ENCODE data around the gene SHD.
"Not testable (repeated sequence)": the region's sequence is repeated elsewhere in the genome, so short reads cannot be mapped to it uniquely, and the experiment has no call there.

The SHD gene

DNA sequence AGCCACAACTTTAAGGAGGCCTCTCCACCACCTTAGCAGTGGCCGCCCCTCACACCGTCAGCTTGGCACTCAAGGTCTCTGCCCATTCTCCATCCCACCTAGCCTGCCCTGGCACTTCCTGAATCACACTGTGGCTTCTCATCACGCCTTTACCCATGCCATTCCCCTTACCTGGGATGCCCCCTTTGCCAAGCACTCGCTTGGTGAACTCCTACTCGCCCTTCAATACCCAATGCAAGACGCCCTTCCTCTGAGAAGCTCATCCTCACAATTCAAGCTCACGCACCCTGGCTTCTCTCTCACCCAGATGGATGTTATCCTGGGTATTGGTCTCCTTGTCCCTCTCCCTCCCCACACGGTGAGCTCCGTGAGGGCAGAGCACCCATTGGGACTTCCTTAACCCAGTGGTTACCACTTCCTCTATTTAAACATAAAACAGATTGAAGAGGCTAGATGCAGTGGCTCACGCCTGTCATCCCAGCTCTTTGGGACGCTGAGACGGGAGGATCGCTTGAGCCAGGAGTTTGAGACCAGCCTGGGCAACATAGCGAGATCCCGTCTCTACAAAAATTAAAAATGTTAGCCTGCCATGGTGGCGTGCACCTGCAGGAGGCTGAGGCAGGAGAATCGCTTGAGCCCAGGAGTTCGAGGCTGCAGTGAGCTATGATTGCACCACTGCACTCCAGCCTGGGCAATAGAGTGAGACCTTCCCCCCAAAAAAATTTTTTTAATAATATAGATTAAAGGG lies 12.6 kb upstream of the SHD start:
- in situ Hi-C loops (cut with MboI; ENCODE audit: low sequenced_read_pairs) = no loop called here

- in situ Hi-C loops (cut with MboI; ENCODE audit: low sequenced_read_pairs) = no loop called here
Observed at GRCh38 chr19:4267101-4267900, 11.8 kb upstream of the SHD start.

DNA sequence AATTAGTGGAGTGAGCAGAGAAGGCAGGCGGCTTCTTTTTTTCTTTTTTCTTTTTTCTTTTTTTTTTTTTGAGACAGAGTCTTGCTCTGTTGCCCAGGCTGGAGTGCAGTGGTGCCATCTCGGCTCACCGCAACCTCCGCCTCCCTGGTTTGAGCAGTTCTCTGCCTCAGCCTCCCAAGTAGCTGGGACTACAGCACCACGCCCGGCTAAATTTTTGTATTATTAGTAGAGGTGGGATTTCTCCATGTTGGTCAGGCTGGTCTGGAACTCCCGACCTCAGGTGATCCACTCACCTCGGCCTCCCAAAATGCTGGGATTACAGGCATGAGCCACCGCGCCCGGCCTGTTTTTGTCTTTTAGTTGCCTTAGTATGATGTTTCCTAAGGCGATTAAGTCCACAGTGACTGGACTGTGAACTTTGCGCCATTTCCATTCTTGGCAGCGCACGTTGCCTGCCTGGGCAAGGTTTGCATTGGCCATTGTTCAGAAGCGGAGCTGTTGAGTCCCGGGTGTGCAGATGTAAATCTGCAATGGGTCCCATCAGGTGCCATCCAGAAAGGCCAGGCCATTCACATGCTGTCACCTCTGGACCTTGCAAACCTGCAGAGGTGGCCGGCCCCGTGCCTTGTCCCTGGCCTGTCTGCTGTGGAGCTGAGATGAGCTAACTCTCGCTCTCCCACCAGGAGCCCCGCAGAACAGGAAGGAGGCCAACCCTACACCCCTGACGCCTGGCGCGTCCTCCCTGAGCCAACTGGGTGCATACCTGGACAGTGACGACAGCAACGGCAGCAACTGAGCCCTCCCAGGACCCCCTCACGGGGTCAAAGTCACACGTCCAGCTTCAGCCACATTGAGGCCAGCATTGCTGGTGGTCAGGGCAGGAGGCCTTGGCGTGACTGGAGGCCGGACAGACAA lies 10.9 kb upstream of the SHD start:
- in situ Hi-C loops (cut with MboI; ENCODE audit: low sequenced_read_pairs) = no loop called here

DNA sequence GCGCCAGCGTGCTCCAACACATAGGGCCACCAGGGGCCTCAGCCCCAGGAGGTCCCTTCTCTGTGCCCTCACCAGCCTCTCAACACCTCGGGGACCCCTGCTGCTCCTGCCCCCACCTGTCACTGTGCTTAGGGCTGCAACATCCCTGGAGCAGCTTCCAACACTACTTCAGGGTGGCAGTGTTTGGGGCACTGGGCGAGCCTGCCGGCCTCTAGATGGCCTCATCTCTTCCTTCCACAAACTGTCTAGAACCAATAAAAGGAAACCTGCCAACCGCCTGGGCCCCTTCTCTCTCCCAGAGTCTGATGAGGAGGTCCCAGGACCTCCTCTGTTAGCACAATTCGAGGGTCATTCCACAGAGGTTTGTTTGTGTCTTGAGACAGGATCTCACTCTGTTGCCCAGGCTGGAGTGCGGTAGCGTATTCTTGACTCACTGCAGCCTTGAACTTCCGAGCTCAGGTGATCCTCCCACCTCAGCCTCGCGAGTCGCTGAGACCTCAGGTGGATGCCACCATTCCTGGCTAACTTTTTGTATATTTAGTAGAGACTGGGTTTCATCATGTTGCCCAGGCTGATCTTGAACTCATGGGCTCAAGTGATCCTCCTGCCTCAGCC lies 10.1 kb upstream of the SHD start:
- in situ Hi-C loops (cut with MboI; ENCODE audit: low sequenced_read_pairs) = no loop called here

DNA sequence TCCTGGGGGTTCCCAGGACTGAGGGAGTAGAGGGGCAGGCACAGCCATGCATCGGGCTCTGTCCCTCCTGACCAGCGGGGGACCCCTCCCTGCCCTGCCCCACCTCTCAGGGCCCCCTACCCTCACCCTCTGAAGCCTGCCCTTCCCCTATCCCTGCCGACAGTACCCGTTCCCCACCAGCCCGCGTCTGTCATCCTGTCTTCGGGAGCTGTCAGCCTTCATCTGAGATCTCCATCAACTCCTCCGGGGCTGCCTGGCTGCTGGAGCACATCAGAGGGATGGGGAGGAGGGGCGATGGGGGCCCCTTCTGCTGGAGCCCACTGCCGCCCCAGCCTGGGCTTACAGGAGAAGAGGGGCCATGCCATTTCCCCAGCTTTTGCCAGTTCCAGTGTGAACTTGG lies 6.2 kb upstream of the SHD start:
- in situ Hi-C loops (cut with MboI; ENCODE audit: low sequenced_read_pairs) = no loop called here

- in situ Hi-C loops (cut with MboI; ENCODE audit: low sequenced_read_pairs) = not testable (repeated sequence)
Observed at GRCh38 chr19:4274321-4274686, 4.8 kb upstream of the SHD start.

- in situ Hi-C loops (cut with MboI; ENCODE audit: low sequenced_read_pairs) = no loop called here
Observed at GRCh38 chr19:4277191-4277696, 1.8 kb upstream of the SHD start.

DNA sequence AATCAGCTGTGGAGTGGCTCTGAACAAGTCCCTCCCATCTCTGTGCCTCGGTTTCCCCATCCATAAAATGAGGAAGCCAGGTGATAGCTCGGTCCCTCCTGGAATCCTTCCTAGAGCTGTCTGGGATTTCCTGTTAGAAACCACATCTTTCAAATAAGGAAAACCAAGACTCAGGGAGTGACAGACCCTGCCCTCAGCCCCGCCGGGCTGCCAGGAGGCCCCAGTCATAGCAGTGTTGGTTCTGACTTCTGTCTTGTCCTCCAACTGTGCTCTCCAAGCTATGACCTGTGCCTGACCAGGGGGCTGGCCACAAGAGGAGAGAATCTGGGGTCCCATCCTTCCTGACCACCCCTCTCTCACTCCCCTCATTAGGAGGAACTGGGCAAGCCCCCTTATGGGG lies 1.1 kb upstream of the SHD start:
- in situ Hi-C loops (cut with MboI; ENCODE audit: low sequenced_read_pairs) = no loop called here

DNA sequence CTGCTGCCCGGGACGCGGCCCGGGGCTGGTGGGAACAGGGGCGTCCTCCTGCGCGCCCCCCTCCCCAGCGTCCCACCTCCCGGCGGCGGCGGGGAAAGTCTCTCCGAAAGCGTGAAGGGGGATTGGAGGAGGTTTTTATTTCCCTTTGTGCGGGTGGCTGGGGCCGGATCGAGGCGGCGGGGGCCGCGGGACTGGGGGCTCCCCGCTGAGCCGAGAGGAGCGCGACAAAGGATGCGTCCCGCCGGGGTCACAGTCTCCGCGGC lies 132 bp downstream of the SHD start:
- in situ Hi-C loops (cut with MboI; ENCODE audit: low sequenced_read_pairs) = no loop called here

GRCh38 chr19:4279530-4280422 lies 710 bp downstream of the SHD start:
- in situ Hi-C loops (cut with MboI; ENCODE audit: low sequenced_read_pairs) = no loop called here

- in situ Hi-C loops (cut with MboI; ENCODE audit: low sequenced_read_pairs) = no loop called here
Observed at GRCh38 chr19:4284176-4284958, 5.3 kb downstream of the SHD start.

DNA sequence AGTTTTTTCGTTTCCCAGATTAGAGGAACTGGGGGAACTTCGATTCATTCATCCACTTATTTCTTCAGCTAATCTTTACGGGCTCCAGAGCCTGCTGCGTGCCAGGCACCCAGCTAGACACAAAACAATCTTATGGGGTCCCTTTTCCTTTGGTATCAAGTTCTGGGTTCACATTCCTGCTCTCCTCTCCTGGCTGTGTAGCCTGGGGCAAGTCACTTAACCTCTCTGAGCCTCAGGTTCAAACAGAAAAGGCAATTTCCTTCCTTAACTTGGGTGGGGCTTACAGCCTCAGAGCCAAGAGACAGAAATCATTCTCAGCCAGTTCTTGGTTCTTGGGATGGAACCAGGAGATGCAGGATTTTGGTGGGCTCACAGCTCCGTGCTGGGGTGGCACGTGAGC lies 5.9 kb downstream of the SHD start:
- in situ Hi-C loops (cut with MboI; ENCODE audit: low sequenced_read_pairs) = no loop called here

DNA sequence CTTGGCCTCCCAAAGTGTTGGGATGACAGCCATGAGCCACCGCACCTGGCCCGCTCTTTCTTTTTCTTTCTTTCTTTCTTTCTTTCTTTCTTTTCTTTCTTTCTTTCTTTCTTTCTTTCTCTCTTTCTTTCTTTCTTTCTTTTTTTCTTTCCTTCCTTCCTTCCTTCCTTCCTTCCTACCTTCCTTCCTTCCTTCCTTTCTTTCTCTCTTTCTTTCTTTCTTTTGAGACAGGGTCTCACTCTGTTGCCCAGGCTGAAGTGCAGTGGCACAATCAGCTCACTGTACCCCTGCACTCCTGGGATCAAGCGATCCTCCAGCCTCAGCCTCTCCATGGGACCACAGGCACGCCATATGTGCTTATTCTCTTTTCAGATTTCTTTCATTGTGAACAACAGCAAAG lies 7.1 kb downstream of the SHD start:
- in situ Hi-C loops (cut with MboI; ENCODE audit: low sequenced_read_pairs) = not testable (repeated sequence)

- in situ Hi-C loops (cut with MboI; ENCODE audit: low sequenced_read_pairs) = no loop called here
Observed at GRCh38 chr19:4288091-4288777, 9.2 kb downstream of the SHD start.

GRCh38 chr19:4291184-4291732 lies 12.2 kb downstream of the SHD start:
- in situ Hi-C loops (cut with MboI; ENCODE audit: low sequenced_read_pairs) = no loop called here

DNA sequence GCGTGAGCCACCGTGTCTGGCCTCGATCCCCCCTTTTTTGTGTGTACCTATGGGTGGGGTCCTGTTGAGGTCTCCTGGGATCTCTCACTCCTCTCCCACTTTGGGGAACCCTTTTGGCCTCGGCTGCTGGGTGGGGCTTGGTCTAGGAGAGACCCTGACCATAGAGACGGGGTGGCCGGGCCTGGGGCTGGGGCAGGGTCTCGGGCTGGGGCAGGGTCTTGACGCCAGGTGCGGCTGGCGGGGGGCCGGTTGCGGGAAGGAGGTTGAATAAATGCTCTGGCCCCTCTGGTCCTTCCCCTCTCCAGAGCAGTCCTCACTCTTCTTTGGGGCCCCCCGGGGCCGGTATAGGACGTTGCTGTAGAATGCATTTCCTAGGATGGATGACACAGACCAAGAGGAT lies 13.4 kb downstream of the SHD start:
- in situ Hi-C loops (cut with MboI; ENCODE audit: low sequenced_read_pairs) = no loop called here

- in situ Hi-C loops (cut with MboI; ENCODE audit: low sequenced_read_pairs) = no loop called here
Observed at GRCh38 chr19:4294389-4294788, 15.3 kb downstream of the SHD start.

- in situ Hi-C loops (cut with MboI; ENCODE audit: low sequenced_read_pairs) = no loop called here
Observed at GRCh38 chr19:4295972-4296771, 17.1 kb downstream of the SHD start.

Data from HL-60/S4 treated with retinoic acid at 250 ng/mL for 4 days and 3 days (cell line).